H9 (cell line): ENCODE results near the gene CHRNA10. TPM values are rescaled to one million over a fixed set of nuclear protein-coding genes. Genes with fewer than 3 reads are reported as not detected.

Experiments used
- DNase-seq: peaks from one replicate; pipeline ENCODE4 v3.0.0-alpha.2; 2017
- H2AFZ ChIP-seq: one replicate; pipeline ENCODE4 v1.6.1; 2013; ENCODE audit warnings: mild to moderate bottlenecking, low read length, control low read depth, moderate library complexity
- H2AK5ac ChIP-seq: 2 replicates; pipeline ENCODE4 v1.6.1; 2013; ENCODE audit warnings: low read length, control low read depth, mixed read lengths; ENCODE audit not compliant: insufficient read length
- H2BK120ac ChIP-seq: one replicate; pipeline ENCODE4 v1.6.1; 2013; ENCODE audit warnings: low read depth, mild to moderate bottlenecking, low read length, control low read depth, inconsistent platforms; ENCODE audit not compliant: poor library complexity, severe bottlenecking
- H2BK12ac ChIP-seq: 2 replicates; pipeline ENCODE4 v1.6.1; 2013; ENCODE audit warnings: low read length, control low read depth, mixed read lengths, low read depth; ENCODE audit not compliant: insufficient read length
- H2BK15ac ChIP-seq: 2 replicates; pipeline ENCODE4 v1.6.1; 2013; ENCODE audit warnings: low read depth, low read length, control low read depth
- H2BK20ac ChIP-seq: one replicate; pipeline ENCODE4 v1.6.1; 2013; ENCODE audit warnings: low read depth, mild to moderate bottlenecking, low read length, control low read depth, inconsistent platforms; ENCODE audit not compliant: poor library complexity, severe bottlenecking
- H2BK5ac ChIP-seq: 2 replicates; pipeline ENCODE4 v1.6.1; 2013; ENCODE audit warnings: low read length, control low read depth, mixed read lengths; ENCODE audit not compliant: insufficient read length
- H3K14ac ChIP-seq: 2 replicates; pipeline ENCODE4 v1.6.1; 2013; ENCODE audit warnings: low read length, control low read depth; ENCODE audit not compliant: insufficient read depth
- H3K18ac ChIP-seq: 2 replicates; pipeline ENCODE4 v1.6.1; 2013; ENCODE audit warnings: low read depth, mild to moderate bottlenecking, mixed read lengths, low read length, control low read depth; ENCODE audit not compliant: insufficient read length
- H3K23ac ChIP-seq: 2 replicates; pipeline ENCODE4 v1.6.1; 2013; ENCODE audit warnings: low read length, control low read depth, mixed read lengths, low read depth; ENCODE audit not compliant: insufficient read length
- H3K23me2 ChIP-seq: 2 replicates; pipeline ENCODE4 v1.6.1; 2013; ENCODE audit warnings: low read depth, mild to moderate bottlenecking, mixed read lengths, low read length, control low read depth; ENCODE audit not compliant: insufficient read length, poor library complexity, severe bottlenecking
- H3K27ac ChIP-seq: 2 replicates; pipeline ENCODE4 v1.5.1; 2013; ENCODE audit warnings: low read length, control low read depth, mixed read lengths, low read depth; ENCODE audit not compliant: insufficient read length
- H3K27me3 ChIP-seq: 2 replicates; pipeline ENCODE4 v1.6.1; 2013; ENCODE audit warnings: low read length, control low read depth, inconsistent platforms; ENCODE audit not compliant: insufficient read depth
- H3K4ac ChIP-seq: 2 replicates; pipeline ENCODE4 v1.6.1; 2013; ENCODE audit warnings: low read depth, mild to moderate bottlenecking, control low read depth, inconsistent platforms, low read length, moderate library complexity
- H3K4me1 ChIP-seq: 2 replicates; pipeline ENCODE4 v1.6.1; 2013; ENCODE audit warnings: low read length, control low read depth, inconsistent platforms; ENCODE audit not compliant: insufficient read depth
- H3K4me2 ChIP-seq: 2 replicates; pipeline ENCODE4 v1.6.1; 2013; ENCODE audit warnings: low read length, control low read depth, mixed read lengths; ENCODE audit not compliant: insufficient read length, insufficient read depth
- H3K56ac ChIP-seq: 2 replicates; pipeline ENCODE4 v1.6.1; 2013; ENCODE audit warnings: low read depth, mild to moderate bottlenecking, mixed read lengths, low read length, control low read depth; ENCODE audit not compliant: insufficient read length
- H3K79me1 ChIP-seq: 2 replicates; pipeline ENCODE4 v1.6.1; 2013; ENCODE audit warnings: low read depth, mild to moderate bottlenecking, moderate library complexity, low read length, control low read depth, inconsistent platforms; ENCODE audit not compliant: insufficient read depth, poor library complexity, severe bottlenecking
- H3K79me2 ChIP-seq: 2 replicates; pipeline ENCODE4 v1.6.1; 2013; ENCODE audit warnings: low read length, control low read depth, inconsistent platforms; ENCODE audit not compliant: insufficient read depth
- H3K9ac ChIP-seq: 2 replicates; pipeline ENCODE4 v1.6.1; 2013; ENCODE audit warnings: low read length, control low read depth, mixed read lengths; ENCODE audit not compliant: insufficient read length; ENCODE audit errors: extremely low read depth
- H3K9me3 ChIP-seq: one replicate; pipeline ENCODE4 v1.6.1; 2013; ENCODE audit warnings: low read depth, low read length, inconsistent platforms; ENCODE audit not compliant: control insufficient read depth
- H3T11ph ChIP-seq: one replicate; pipeline ENCODE4 v1.6.1; 2013; ENCODE audit warnings: mild to moderate bottlenecking, low read length, control low read depth, inconsistent platforms
- H4K20me1 ChIP-seq: one replicate; pipeline ENCODE4 v1.6.1; 2013; ENCODE audit not compliant: control insufficient read depth, insufficient read length, insufficient read depth
- H4K5ac ChIP-seq: 2 replicates; pipeline ENCODE4 v1.6.1; 2013; ENCODE audit warnings: low read depth, mild to moderate bottlenecking, mixed read lengths, low read length, control low read depth; ENCODE audit not compliant: insufficient read length
- H4K8ac ChIP-seq: replicated peaks from 2 replicates; pipeline ENCODE4 v1.6.1; 2013; ENCODE audit warnings: low read length, control low read depth, mixed read lengths, low read depth; ENCODE audit not compliant: insufficient read length
- H4K91ac ChIP-seq: 2 replicates; pipeline ENCODE4 v1.6.1; 2013; ENCODE audit warnings: low read depth, mild to moderate bottlenecking, moderate library complexity, mixed read lengths, low read length, control low read depth; ENCODE audit not compliant: insufficient read length
- H3K27ac Mint-ChIP-seq, 3 experiments: 2 replicates in 2 of 3; 3 replicates in 1 of 3; pipeline ENCODE4 v1.8.0; 2020 to 2021; ENCODE audit warnings: mixed read lengths in 3 of 3, mild to moderate bottlenecking in 1 of 3, moderate library complexity in 1 of 3
- H3K27me3 Mint-ChIP-seq: 2 replicates; pipeline ENCODE4 v1.8.0; 2021; ENCODE audit warnings: low read depth, mild to moderate bottlenecking, moderate library complexity, mixed read lengths
- H3K36me3 Mint-ChIP-seq, 3 experiments: 2 replicates in 2 of 3; 3 replicates in 1 of 3; pipeline ENCODE4 v1.8.0; 2020 to 2021; ENCODE audit warnings: low read depth in 3 of 3, mixed read lengths in 3 of 3; ENCODE audit not compliant: insufficient read depth in 1 of 3
- H3K4me1 Mint-ChIP-seq, 2 experiments: 2 replicates each; pipeline ENCODE4 v1.8.0; 2020; ENCODE audit warnings: mixed read lengths in 2 of 2
- H3K4me3 Mint-ChIP-seq, 2 experiments: 2 replicates in 1 of 2; 3 replicates in 1 of 2; pipeline ENCODE4 v1.8.0; 2020 to 2021; ENCODE audit warnings: mild to moderate bottlenecking in 2 of 2, mixed read lengths in 2 of 2, moderate library complexity in 1 of 2
- H3K9me3 Mint-ChIP-seq, 2 experiments: 2 replicates in 1 of 2; 3 replicates in 1 of 2; pipeline ENCODE4 v1.8.0; 2020; ENCODE audit warnings: mild to moderate bottlenecking in 2 of 2, mixed read lengths in 2 of 2, moderate library complexity in 1 of 2
- whole genome bisulfite sequencing: extraction: QIAGEN DNeasy Blood & Tissue Kit; methylation state at CpG from one replicate; pipeline ENCODE4 v1.1.7; 2013; ENCODE audit warnings: missing lambda C conversion rate, low lambda C conversion rate, mixed read lengths; ENCODE audit not compliant: insufficient read length; ENCODE audit errors: extremely low coverage; 5-methylcytosine and 5-hydroxymethylcytosine counted together
- total RNA-seq: library from RNA; stranded (reverse); gene quantifications from 2 replicates; pipeline ENCODE4 v1.2.1, GENCODE V29; 2021
- TF ChIP-seq, protein P1 (sequence below): fragments of 200-600 bp; sonication (generic); conservative IDR thresholded peaks from 3 replicates; pipeline ENCODE4 v1.8.0; 2021; ENCODE audit warnings: antibody characterized with exemption, mild to moderate bottlenecking

CHRNA10 gene
- total RNA-seq, 1 experiment from 2014 or later: 2.4 TPM

DNA sequence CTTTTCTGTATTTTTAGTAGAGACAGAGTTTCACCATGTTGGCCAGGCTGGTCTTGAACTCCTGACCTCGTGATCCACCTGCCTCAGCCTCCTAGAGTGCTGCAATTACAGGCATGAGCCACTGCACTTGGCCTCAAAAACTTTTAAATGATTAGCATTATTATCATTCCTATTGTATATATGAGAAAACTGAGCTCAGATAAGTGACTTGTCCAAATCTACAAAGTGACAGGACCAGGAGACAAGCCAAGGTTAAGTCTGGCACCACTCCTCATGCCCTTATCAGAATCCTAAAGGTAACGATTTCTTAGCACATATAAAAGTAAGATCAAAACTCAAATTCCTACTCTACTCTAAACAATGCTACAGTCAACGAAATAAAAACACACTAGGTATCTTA is 32.2 kb upstream of the CHRNA10 start:
- H3K4me1 Mint-ChIP-seq: no peaks in the 10 kb centered on the region
- no peak overlapping the region for H3K27ac Mint-ChIP-seq
- Histone ChIP-seq H3T11ph (no peak overlapping the region), H2BK120ac (no peak overlapping the region), H3K56ac (no peak overlapping the region), H2AFZ (no peak overlapping the region), H2BK15ac (no peak overlapping the region), H2BK5ac (no peak overlapping the region), H3K27me3 (no peaks in the 10 kb centered on the region), H2AK5ac (no peak overlapping the region), H4K5ac (no peak overlapping the region), H3K79me2 (no peaks in the 10 kb centered on the region), H4K8ac (no peak overlapping the region), H2BK12ac (no peak overlapping the region), H3K4ac (no peak overlapping the region), H3K4me2 (no peak overlapping the region), H3K23ac (no peak overlapping the region), H3K9me3 (no peaks in the 10 kb centered on the region), H3K9ac (no peak overlapping the region), H3K18ac (no peak overlapping the region), H3K27ac (no peak overlapping the region), H3K14ac (no peak overlapping the region), H3K23me2 (no peaks in the 10 kb centered on the region), H4K91ac (no peak overlapping the region), H3K4me1 (no peaks in the 10 kb centered on the region), H2BK20ac (no peak overlapping the region), H3K79me1 (no peaks in the 10 kb centered on the region), H4K20me1 (no peaks in the 10 kb centered on the region)
- no peak overlapping the region for H3K4me3 Mint-ChIP-seq
- H3K27me3 Mint-ChIP-seq: no peaks in the 10 kb centered on the region
- WGBS: 100% methylated on average over 1 of the region's 3 CpGs
- DNase-seq: no peak
- TF ChIP-seq, protein P1, sequence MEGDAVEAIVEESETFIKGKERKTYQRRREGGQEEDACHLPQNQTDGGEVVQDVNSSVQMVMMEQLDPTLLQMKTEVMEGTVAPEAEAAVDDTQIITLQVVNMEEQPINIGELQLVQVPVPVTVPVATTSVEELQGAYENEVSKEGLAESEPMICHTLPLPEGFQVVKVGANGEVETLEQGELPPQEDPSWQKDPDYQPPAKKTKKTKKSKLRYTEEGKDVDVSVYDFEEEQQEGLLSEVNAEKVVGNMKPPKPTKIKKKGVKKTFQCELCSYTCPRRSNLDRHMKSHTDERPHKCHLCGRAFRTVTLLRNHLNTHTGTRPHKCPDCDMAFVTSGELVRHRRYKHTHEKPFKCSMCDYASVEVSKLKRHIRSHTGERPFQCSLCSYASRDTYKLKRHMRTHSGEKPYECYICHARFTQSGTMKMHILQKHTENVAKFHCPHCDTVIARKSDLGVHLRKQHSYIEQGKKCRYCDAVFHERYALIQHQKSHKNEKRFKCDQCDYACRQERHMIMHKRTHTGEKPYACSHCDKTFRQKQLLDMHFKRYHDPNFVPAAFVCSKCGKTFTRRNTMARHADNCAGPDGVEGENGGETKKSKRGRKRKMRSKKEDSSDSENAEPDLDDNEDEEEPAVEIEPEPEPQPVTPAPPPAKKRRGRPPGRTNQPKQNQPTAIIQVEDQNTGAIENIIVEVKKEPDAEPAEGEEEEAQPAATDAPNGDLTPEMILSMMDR: no peak
- peaks cover 47 to 86% (median 79%) of the 10 kb centered on the region in 3 experiments for H3K36me3 Mint-ChIP-seq
- no peaks in the 10 kb centered on the region for H3K9me3 Mint-ChIP-seq
